A673 (cell line): ENCODE measurements around the gene NLK. TPM values are rescaled to one million over a fixed set of nuclear protein-coding genes. Genes with fewer than 3 reads are reported as not detected.
"Not testable (repeated sequence)": the region's sequence is repeated elsewhere in the genome, so short reads cannot be mapped to it uniquely, and the experiment has no call there.

Experiments
- BruUV-seq: library from RNA; stranded (reverse); fragments of 400-500 nt; replicated peaks from 2 replicates; lab custom pipeline; 2021; lab: Mats Ljungman, UMichigan
- CTCF ChIA-PET: fragments of 300-600 bp; sonication (Branson Sonifier 250); formaldehyde crosslinking; loops from one replicate; lab custom pipeline; 2022; ENCODE audit warnings: antibody characterized with exemption; lab: Charles Lee
- POLR2A ChIA-PET: fragments of 300-600 bp; sonication (Branson Sonifier 250); formaldehyde crosslinking; loops from one replicate; lab custom pipeline; 2022; ENCODE audit warnings: antibody characterized with exemption; ENCODE audit not compliant: low non-redundant PET; lab: Charles Lee
- DNase-seq: peaks from one replicate; pipeline ENCODE4 v3.0.0-alpha.2; 2015; ENCODE audit warnings: low spot score
- H3K27ac ChIP-seq: fragments of 200-600 bp; sonication (generic); 2 replicates; pipeline ENCODE4 v1.5.1; 2016; ENCODE audit warnings: mixed run types, low read depth, mild to moderate bottlenecking, mixed read lengths, antibody characterized with exemption, low read length; ENCODE audit not compliant: poor library complexity, severe bottlenecking
- H3K27me3 ChIP-seq: fragments of 200-600 bp; sonication (generic); replicated peaks from 2 replicates; pipeline ENCODE4 v1.6.1; 2017; ENCODE audit warnings: mixed run types, low read depth, mild to moderate bottlenecking, mixed read lengths, antibody characterized with exemption, low read length; ENCODE audit not compliant: insufficient read depth, poor library complexity
- H3K36me3 ChIP-seq: fragments of 200-600 bp; sonication (generic); 2 replicates; pipeline ENCODE4 v1.6.1; 2016; ENCODE audit warnings: mixed run types, mild to moderate bottlenecking, mixed read lengths, antibody characterized with exemption, low read length; ENCODE audit not compliant: insufficient read depth, poor library complexity, severe bottlenecking
- H3K4me1 ChIP-seq: fragments of 200-600 bp; sonication (generic); 2 replicates; pipeline ENCODE4 v1.6.1; 2017; ENCODE audit warnings: mixed run types, mild to moderate bottlenecking, mixed read lengths, antibody characterized with exemption, low read length; ENCODE audit not compliant: insufficient read depth, poor library complexity, severe bottlenecking
- H3K4me3 ChIP-seq: fragments of 200-600 bp; sonication (generic); 2 replicates; pipeline ENCODE4 v1.5.1; 2016; ENCODE audit warnings: low read depth, mixed run types, mild to moderate bottlenecking, mixed read lengths, low read length; ENCODE audit not compliant: poor library complexity, severe bottlenecking
- H3K9me3 ChIP-seq: fragments of 200-600 bp; sonication (generic); 2 replicates; pipeline ENCODE4 v1.6.1; 2016; ENCODE audit warnings: mixed run types, low read depth, mild to moderate bottlenecking, mixed read lengths, antibody characterized with exemption, low read length; ENCODE audit not compliant: poor library complexity, severe bottlenecking
- intact Hi-C: fragments of 100-400 bp; cut with micrococcal nuclease; formaldehyde crosslinking; loops from one replicate; pipeline ENCODE4 v1.10.0; 2022; ENCODE audit not compliant: unreplicated experiment
- total RNA-seq: library from RNA; stranded (reverse); gene quantifications from 2 replicates; pipeline ENCODE4 v1.2.3, GENCODE V29; 2021
- TF ChIP-seq, protein P1 (sequence below): fragments of 300-800, 200-600 bp; sonication (generic); conservative IDR thresholded peaks from 2 replicates; pipeline ENCODE4 v1.5.1; 2017; ENCODE audit warnings: low read depth, mild to moderate bottlenecking, antibody characterized with exemption, low read length, moderate library complexity, mixed read lengths

The NLK gene
- total RNA-seq, 1 experiment from 2014 or later, result 23.8 TPM

DNA sequence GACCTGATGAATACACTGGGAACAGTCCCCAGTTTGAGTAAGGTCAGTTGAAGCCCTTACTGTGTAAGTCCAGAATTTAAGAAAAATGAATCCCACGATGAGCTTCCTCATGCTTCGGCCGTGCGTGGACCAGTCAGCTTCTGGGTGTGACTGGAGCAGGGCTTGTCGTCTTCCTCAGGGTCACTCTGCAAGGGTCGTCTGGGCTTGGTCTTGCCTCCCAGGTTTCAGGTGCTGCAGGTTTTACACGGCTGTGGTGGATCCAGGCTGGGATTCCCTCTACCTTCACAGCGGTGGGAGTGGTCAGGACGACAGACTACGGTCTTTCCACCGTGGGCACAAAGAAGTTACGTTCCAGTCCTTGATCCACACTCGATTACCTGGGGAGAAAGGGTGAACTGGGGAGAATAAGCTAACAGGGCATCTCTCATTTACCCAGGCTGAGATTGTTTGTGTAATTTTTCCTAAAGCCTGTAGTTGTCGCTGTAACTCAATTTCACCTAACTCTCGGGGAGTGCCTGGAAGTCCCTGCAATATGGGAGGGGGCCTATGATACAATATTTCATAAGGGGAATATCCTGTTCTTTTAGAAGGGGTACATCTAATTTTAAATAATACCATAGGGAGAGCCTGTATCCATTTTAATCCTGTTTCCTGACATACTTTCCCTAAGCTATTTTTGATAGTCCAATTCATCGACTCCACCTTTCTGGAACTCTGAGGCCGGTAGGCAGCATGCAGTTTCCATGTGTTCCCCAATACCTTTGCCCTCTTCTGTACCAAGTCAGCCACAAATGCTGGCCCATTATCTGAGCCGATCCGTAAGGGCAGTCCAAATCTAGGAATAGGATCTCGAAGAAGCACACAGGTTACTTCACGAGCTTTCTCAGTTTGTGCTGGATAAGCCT lies 190.7 kb downstream of the NLK start:
- DNase-seq, H3K4me1 ChIP-seq, H3K27ac ChIP-seq, H3K4me3 ChIP-seq, BruUV-seq, intact Hi-C loops, H3K9me3 ChIP-seq, H3K36me3 ChIP-seq, H3K27me3 ChIP-seq: not testable (repeated sequence)
- CTCF ChIA-PET, result interaction anchor here (0.6 to 1.0 kb wide), 2 partner anchors 10 to 352 kb away, joined by 3 to 5 read pairs; no protein-coding TSS in a partner anchor
- POLR2A ChIA-PET, result interaction anchor here (0.6 kb wide), 1 partner anchor 19 kb away, joined by 3 read pairs; no protein-coding TSS in a partner anchor
- TF ChIP-seq, protein P1, sequence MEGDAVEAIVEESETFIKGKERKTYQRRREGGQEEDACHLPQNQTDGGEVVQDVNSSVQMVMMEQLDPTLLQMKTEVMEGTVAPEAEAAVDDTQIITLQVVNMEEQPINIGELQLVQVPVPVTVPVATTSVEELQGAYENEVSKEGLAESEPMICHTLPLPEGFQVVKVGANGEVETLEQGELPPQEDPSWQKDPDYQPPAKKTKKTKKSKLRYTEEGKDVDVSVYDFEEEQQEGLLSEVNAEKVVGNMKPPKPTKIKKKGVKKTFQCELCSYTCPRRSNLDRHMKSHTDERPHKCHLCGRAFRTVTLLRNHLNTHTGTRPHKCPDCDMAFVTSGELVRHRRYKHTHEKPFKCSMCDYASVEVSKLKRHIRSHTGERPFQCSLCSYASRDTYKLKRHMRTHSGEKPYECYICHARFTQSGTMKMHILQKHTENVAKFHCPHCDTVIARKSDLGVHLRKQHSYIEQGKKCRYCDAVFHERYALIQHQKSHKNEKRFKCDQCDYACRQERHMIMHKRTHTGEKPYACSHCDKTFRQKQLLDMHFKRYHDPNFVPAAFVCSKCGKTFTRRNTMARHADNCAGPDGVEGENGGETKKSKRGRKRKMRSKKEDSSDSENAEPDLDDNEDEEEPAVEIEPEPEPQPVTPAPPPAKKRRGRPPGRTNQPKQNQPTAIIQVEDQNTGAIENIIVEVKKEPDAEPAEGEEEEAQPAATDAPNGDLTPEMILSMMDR, result peak; percentile 50

GRCh38 chr17:28233872-28234856 lies 191.7 kb downstream of the NLK start:
- CTCF ChIA-PET, result interaction anchor here (0.6 to 1.0 kb wide), 2 partner anchors 9 to 353 kb away, joined by 3 to 5 read pairs; no protein-coding TSS in a partner anchor
- POLR2A ChIA-PET, result interaction anchor here (0.6 kb wide), 1 partner anchor 18 kb away, joined by 3 read pairs; no protein-coding TSS in a partner anchor
- not testable (repeated sequence) for DNase-seq

DNA sequence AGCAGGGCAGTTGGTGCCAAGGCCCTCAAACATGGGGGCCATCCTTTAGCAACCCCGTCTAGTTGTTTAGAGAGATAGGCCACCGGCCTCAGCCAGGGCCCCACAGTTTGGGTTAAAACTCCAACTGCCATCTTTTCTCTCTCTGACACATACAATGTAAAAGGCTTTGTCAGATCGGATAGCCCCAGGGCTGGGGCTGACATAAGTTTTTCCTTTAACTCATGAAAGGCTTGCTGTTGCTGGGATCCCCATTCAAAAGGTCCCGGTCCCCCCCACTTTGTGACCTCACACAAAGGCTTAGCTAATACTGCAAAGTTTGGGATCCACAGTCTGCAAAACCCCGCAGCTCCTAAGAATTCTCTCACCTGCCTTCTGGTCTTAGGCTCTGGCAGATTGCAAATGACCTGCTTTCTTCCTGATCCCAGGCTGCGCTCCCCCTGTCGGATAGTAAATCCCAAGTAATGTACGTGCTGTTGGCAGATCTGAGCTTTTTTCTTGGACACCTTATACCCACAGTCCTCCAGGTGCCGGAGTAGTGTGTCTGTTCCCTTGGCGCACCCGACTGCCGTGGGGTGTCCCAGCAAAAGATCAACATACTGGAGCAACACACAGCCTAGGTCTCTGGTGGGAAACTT lies 192.7 kb downstream of the NLK start:
- H3K9me3 ChIP-seq, CTCF ChIA-PET, H3K36me3 ChIP-seq, H3K27me3 ChIP-seq, H3K27ac ChIP-seq, intact Hi-C loops, DNase-seq, BruUV-seq, H3K4me1 ChIP-seq, POLR2A ChIA-PET, H3K4me3 ChIP-seq: not testable (repeated sequence)

More at GRCh38 chr17:28233872-28234856, 191.7 kb downstream of the NLK start:
- H3K4me3 ChIP-seq, H3K27ac ChIP-seq, H3K27me3 ChIP-seq, intact Hi-C loops, H3K9me3 ChIP-seq, H3K4me1 ChIP-seq, BruUV-seq, H3K36me3 ChIP-seq: not testable (repeated sequence)

DNA sequence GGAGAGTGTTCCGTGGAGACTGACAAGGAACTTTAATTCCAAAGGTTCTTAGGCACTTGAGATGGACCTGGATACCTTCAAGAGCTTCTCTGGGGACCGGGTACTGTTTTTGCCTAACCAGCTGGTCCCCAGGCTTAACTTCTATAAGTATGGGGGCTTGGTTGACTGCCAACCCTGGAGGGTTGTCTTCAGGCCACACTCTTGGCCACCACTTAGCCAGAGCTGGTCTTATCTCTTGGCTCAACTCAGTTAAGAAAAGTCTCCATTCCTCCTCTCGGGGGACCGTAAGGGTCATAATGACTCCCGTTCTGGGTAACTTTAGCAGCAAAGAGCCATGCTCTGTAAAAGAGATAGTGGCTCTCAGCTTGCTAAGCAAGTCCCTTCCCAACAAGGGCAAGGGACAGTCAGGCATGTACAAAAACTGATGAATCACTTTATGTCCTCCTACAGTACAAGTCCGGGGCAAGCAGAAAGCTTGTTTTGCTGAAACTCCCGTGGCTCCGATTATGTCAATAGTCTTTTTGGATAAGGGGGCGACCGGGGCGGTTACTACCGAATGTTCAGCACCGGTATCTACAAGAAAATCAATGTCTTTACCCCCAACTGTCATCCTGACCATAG lies 193.7 kb downstream of the NLK start:
- BruUV-seq, DNase-seq, CTCF ChIA-PET, intact Hi-C loops, H3K27me3 ChIP-seq, H3K9me3 ChIP-seq, H3K36me3 ChIP-seq, H3K4me3 ChIP-seq, H3K27ac ChIP-seq, POLR2A ChIA-PET, H3K4me1 ChIP-seq: not testable (repeated sequence)

DNA sequence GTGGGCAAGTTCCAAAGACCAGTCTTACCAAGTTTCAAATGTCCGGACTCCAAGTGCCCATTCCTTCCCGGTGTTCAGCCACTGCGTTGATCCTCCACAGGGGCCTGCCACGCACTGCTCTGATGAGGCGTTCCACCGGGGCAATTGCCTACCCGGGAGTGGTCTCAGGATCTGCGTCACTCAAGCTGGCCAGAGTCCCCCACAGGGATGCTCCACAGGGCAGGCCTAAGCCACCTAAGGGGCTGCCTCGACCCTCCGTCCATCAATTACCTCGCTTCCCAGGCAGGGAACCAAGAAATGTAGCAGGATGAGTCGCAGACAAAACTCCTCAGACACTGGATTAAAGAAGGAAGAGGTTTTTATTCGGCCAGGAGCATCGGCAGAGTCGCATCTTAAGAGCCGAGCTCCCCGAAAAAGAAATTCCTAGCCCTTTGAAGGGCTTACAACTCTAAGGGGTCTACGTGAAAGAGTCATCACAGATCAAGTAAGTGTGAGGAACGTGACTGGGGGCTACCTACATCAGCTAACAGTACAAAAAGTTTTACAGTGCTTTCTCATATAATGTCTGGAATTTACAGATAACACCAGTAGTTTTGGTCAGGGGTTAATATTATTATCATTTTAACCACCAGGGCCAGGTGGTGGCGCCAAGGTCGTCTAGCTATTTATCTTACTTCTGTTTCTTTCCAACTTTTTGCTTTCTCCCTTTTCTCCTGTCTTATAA lies 196.2 kb downstream of the NLK start:
- H3K4me1 ChIP-seq, CTCF ChIA-PET, POLR2A ChIA-PET, DNase-seq, intact Hi-C loops, BruUV-seq, H3K27me3 ChIP-seq, H3K36me3 ChIP-seq, H3K4me3 ChIP-seq, H3K9me3 ChIP-seq, H3K27ac ChIP-seq: not testable (repeated sequence)
